HepG2 (cell line): Measurements from ENCODE around the gene XKR7. TPM values are rescaled to one million over a fixed set of nuclear protein-coding genes. Genes with fewer than 3 reads are reported as not detected.

ENCODE experiments used
- ARID2 ChIP-seq: sonication (generic); formaldehyde crosslinking; IDR thresholded peaks from 2 replicates; pipeline ENCODE4 v1.8.1; 2022; ENCODE audit warnings: mild to moderate bottlenecking, missing genetic modification reagents, borderline replicate concordance
- ATF4 ChIP-seq, 2 experiments: fragments of 450-650 bp in 1 of 2; sonication (generic) in 1 of 2; formaldehyde crosslinking; IDR thresholded peaks; 2 replicates each; pipeline versions ENCODE4 v1.5.0 to v1.8.0; 2020 to 2022; ENCODE audit warnings: mild to moderate bottlenecking in 1 of 2, missing genetic modification reagents in 1 of 2
- FLYWCH1 ChIP-seq: sonication (generic); formaldehyde crosslinking; IDR thresholded peaks from 2 replicates; pipeline ENCODE4 v1.8.1; 2023; ENCODE audit warnings: mild to moderate bottlenecking, missing genetic modification reagents
- MXI1 ChIP-seq: IDR thresholded peaks from 3 replicates; pipeline ENCODE4 v1.6.1; 2012; ENCODE audit warnings: low read depth, low read length, inconsistent platforms, borderline replicate concordance
- NR2F1 ChIP-seq, 2 experiments: fragments of 450-650 bp in 1 of 2; formaldehyde crosslinking in 1 of 2; IDR thresholded peaks; 2 replicates each; pipeline versions ENCODE4 v1.5.0 to v1.6.1; 2016 to 2020; ENCODE audit warnings: mild to moderate bottlenecking in 1 of 2, missing compliant biosample characterization in 1 of 2, missing genetic modification reagents in 1 of 2, moderate library complexity in 1 of 2
- POGK ChIP-seq: sonication (generic); formaldehyde crosslinking; conservative IDR thresholded peaks from 2 replicates; pipeline ENCODE4 v1.8.0; 2022; ENCODE audit warnings: mild to moderate bottlenecking, moderate library complexity, missing genetic modification reagents
- SNAPC5 ChIP-seq: sonication (generic); formaldehyde crosslinking; IDR thresholded peaks from 2 replicates; pipeline ENCODE4 v1.8.1; 2023; ENCODE audit warnings: mild to moderate bottlenecking, missing genetic modification reagents, borderline replicate concordance
- TAF1 ChIP-seq: sonication (generic); formaldehyde crosslinking; IDR thresholded peaks from 2 replicates; pipeline ENCODE4 v1.4.0; 2020; ENCODE audit warnings: missing genetic modification reagents
- TBX3 ChIP-seq: fragments of 450-650 bp; IDR thresholded peaks from 2 replicates; pipeline ENCODE4 v1.6.1; 2017; ENCODE audit warnings: antibody characterized with exemption, mild to moderate bottlenecking, inconsistent platforms, borderline replicate concordance
- THAP7 ChIP-seq: sonication (generic); formaldehyde crosslinking; IDR thresholded peaks from 2 replicates; pipeline ENCODE4 v1.8.1; 2023; ENCODE audit warnings: mild to moderate bottlenecking, missing genetic modification reagents
- TRIM24 ChIP-seq: sonication (generic); formaldehyde crosslinking; IDR thresholded peaks from 2 replicates; pipeline ENCODE4 v1.8.0; 2022; ENCODE audit warnings: mild to moderate bottlenecking, missing genetic modification reagents
- ZNF331 ChIP-seq: sonication (generic); formaldehyde crosslinking; IDR thresholded peaks from 2 replicates; pipeline ENCODE4 v1.4.0; 2020; ENCODE audit warnings: missing genetic modification reagents
- ZNF451 ChIP-seq: sonication (generic); formaldehyde crosslinking; IDR thresholded peaks from 2 replicates; pipeline ENCODE4 v1.5.0; 2020; ENCODE audit warnings: mild to moderate bottlenecking, missing genetic modification reagents
- ZNF496 ChIP-seq: sonication (generic); formaldehyde crosslinking; IDR thresholded peaks from 2 replicates; pipeline ENCODE4 v1.8.1; 2023; ENCODE audit warnings: mild to moderate bottlenecking, moderate library complexity, missing genetic modification reagents; ENCODE audit not compliant: insufficient replicate concordance
- ZNF552 ChIP-seq: sonication (generic); formaldehyde crosslinking; IDR thresholded peaks from 2 replicates; pipeline ENCODE4 v1.9.0; 2022; ENCODE audit warnings: missing genetic modification reagents, mild to moderate bottlenecking, borderline replicate concordance
- ZNF564 ChIP-seq: sonication (generic); formaldehyde crosslinking; IDR thresholded peaks from 2 replicates; pipeline ENCODE4 v1.8.1; 2023; ENCODE audit warnings: mild to moderate bottlenecking, missing genetic modification reagents
- ZNF597 ChIP-seq: sonication (generic); formaldehyde crosslinking; IDR thresholded peaks from 2 replicates; pipeline ENCODE4 v1.5.0; 2020; ENCODE audit warnings: missing genetic modification reagents
- ZNF639 ChIP-seq: conservative IDR thresholded peaks from 2 replicates; pipeline ENCODE4 v1.6.1; 2018; ENCODE audit warnings: missing genetic modification reagents
- ZNF724P ChIP-seq: sonication (generic); formaldehyde crosslinking; IDR thresholded peaks from 2 replicates; pipeline ENCODE4 v1.8.0; 2022; ENCODE audit warnings: missing genetic modification reagents, borderline replicate concordance
- ZNF816 ChIP-seq: sonication (generic); formaldehyde crosslinking; IDR thresholded peaks from 2 replicates; pipeline ENCODE4 v1.8.0; 2022; ENCODE audit warnings: missing genetic modification reagents, mild to moderate bottlenecking, borderline replicate concordance
- polyA plus RNA-seq, 8 experiments: library from polyadenylated mRNA; depleted of rRNA in 3 of 8; stranded (reverse) in 7 of 8; unstranded in 1 of 8; fragments of >200 nt; fragmentation: Illumina TruSeq in 4 of 8; extraction: Trizol in 4 of 8; gene quantifications; 2 replicates each; pipeline versions ENCODE4 v1.2.1 to v1.2.3, GENCODE V29; 2011 to 2016; ENCODE audit warnings: low read depth in 4 of 8, missing spikeins in 1 of 8, mixed read lengths in 1 of 8; ENCODE audit not compliant: insufficient read depth in 1 of 8
- total RNA-seq, 5 experiments: library from RNA; depleted of rRNA; stranded (reverse); fragments of >200 nt; fragmentation: Illumina TruSeq; extraction: Trizol; gene quantifications; 2 replicates each; pipeline ENCODE4 v1.2.3, GENCODE V29; 2016; ENCODE audit warnings: low read depth in 1 of 5

XKR7 gene
- total and polyA plus RNA-seq, 2 of the 13 experiments (the other 11 are each of a cell fraction or from before 2014, with no cell fraction given): not detected

GRCh38 chr20:31968291-31969126 is 558 bp downstream of the XKR7 start (continued):
- TF ChIP-seq ZNF724P (CRISPR knock-in tag) (peak; percentile 100), ZNF496 (peak; percentile 99), ZNF451 (CRISPR knock-in tag) (peak; percentile 100), NR2F1 (CRISPR knock-in tag; IDR thresholded peaks at IDR 0.05) (peak; percentile 44 to 99; a peak in 3 of 4 replicates), FLYWCH1 (CRISPR knock-in tag) (peak; percentile 100), ZNF597 (no peak), SNAPC5 (CRISPR knock-in tag) (peak; percentile 99), THAP7 (CRISPR knock-in tag) (peak; percentile 99), ZNF552 (CRISPR knock-in tag) (peak; percentile 100), TAF1 (peak; percentile 100), ZNF564 (CRISPR knock-in tag) (peak; percentile 100), TRIM24 (CRISPR knock-in tag) (peak; percentile 85; the same call in 1 of the 2 replicates), ARID2 (CRISPR knock-in tag) (peak; percentile 100), ZNF331 (CRISPR knock-in tag) (peak; percentile 100), ATF4 (CRISPR knock-in tag; IDR thresholded peaks at IDR 0.05) (peak in 1 of 2 experiments; percentile 98; a peak in 2 of 4 replicates), POGK (CRISPR knock-in tag) (peak; percentile 100), TBX3 (no peak), ZNF639 (peak; percentile 100), MXI1 (peak; percentile 97), ZNF816 (CRISPR knock-in tag) (peak; percentile 100)
